Measurements from ENCODE around the gene PRAMEF1. TPM values are rescaled to one million over a fixed set of nuclear protein-coding genes. Genes with fewer than 3 reads are reported as not detected.

Gene PRAMEF1
- total RNA-seq, 4 donors from 2014 or later, result not detected

DNA sequence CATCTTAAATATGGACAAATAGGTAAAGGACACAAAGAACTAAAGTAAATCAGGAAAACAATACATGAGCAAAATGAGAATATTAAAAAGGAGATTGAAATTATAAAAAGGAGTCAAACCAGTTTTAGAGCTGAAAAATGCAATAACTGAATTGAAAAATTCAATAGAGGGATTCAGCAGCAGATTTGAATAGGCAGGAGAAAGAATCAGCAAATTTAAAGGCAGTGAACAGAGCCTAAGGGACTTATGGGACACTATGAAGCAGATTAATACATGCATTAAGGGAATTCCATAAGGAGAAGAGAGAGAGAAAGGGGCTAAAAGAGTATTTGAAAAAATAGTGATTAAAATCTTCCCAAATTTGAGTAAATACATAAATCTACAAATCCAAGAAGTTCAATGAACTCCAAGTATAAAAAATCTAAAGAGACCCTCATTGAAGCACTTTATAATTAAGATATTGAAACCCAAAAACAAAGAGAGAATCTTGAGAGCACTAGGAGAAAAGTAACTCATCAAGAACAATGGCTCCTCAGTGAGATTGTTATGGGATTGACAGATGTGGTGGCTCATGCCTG, 42.3 kb upstream of the PRAMEF1 start:
- no peak overlapping the region for H3K4me3 ChIP-seq
- in situ Hi-C loops (cut with MboI; ENCODE audit: low pct_ligation_motif_present in 1 of 4, low pct_unique_long_range_greater_than_20kb in 1 of 4, low sequenced_read_pairs in 3 of 4) (no loop called here), intact Hi-C loops (cut with DNase I; ENCODE audit: low total_unique reads) (no loop called here)
- DNase-seq, result no peak
- no peak overlapping the region for H3K27ac ChIP-seq
- no peaks in the 10 kb centered on the region for H3K4me1 ChIP-seq
- H3K27me3 ChIP-seq, result peaks cover 6% of the 10 kb centered on the region
- peaks cover 15 to 16% of the 10 kb centered on the region in 2 donors for H3K9me3 ChIP-seq
- no peaks in the 10 kb centered on the region for H3K36me3 ChIP-seq
- TF ChIP-seq POLR2AphosphoS5 (IDR thresholded peaks at IDR 0.05), result no peak
- TF ChIP-seq, protein P1, sequence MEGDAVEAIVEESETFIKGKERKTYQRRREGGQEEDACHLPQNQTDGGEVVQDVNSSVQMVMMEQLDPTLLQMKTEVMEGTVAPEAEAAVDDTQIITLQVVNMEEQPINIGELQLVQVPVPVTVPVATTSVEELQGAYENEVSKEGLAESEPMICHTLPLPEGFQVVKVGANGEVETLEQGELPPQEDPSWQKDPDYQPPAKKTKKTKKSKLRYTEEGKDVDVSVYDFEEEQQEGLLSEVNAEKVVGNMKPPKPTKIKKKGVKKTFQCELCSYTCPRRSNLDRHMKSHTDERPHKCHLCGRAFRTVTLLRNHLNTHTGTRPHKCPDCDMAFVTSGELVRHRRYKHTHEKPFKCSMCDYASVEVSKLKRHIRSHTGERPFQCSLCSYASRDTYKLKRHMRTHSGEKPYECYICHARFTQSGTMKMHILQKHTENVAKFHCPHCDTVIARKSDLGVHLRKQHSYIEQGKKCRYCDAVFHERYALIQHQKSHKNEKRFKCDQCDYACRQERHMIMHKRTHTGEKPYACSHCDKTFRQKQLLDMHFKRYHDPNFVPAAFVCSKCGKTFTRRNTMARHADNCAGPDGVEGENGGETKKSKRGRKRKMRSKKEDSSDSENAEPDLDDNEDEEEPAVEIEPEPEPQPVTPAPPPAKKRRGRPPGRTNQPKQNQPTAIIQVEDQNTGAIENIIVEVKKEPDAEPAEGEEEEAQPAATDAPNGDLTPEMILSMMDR (IDR thresholded peaks at IDR 0.05), result no peak
- TF ChIP-seq EP300 (IDR thresholded peaks at IDR 0.05; ENCODE audit: low read depth), result no peak
- no peak for TF ChIP-seq POLR2A (IDR thresholded peaks at IDR 0.05)

DNA sequence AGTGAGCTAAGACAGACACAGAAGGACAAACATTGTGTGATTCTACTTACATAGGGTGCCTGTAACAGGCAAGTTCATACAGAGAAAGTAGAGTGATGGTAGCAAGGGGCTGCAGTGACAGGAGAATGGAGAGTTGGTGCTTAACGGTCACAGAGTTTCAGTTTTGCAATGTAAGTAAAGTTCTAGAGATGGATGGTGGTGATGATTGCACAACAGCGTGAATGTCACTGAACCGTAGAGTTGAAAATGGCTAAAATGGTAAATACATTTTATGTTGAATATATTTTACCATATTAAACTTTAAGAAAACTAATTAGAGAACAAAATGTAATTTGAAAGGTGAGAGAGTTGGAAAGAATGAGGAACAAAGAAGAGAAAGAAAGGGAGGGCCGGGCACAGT, 36.5 kb upstream of the PRAMEF1 start:
- H3K4me1 ChIP-seq, result no peaks in the 10 kb centered on the region
- H3K4me3 ChIP-seq, result no peak overlapping the region
- H3K27ac ChIP-seq, result no peak overlapping the region
- H3K9me3 ChIP-seq, result no peaks in the 10 kb centered on the region
- no peaks in the 10 kb centered on the region for H3K36me3 ChIP-seq
- peaks cover 6% of the 10 kb centered on the region for H3K27me3 ChIP-seq
- 79 to 89% methylated on average over 4 of the region's 4 CpGs for WGBS, 2 donors (ENCODE audit: low coverage in 1 of 2)
- TF ChIP-seq EP300 (IDR thresholded peaks at IDR 0.05; ENCODE audit: low read depth) (no peak), POLR2A (IDR thresholded peaks at IDR 0.05) (no peak)
- TF ChIP-seq, protein P1 (IDR thresholded peaks at IDR 0.05), result no peak
- DNase-seq, result no peak
- in situ Hi-C loops (cut with MboI; ENCODE audit: low pct_ligation_motif_present in 1 of 4, low pct_unique_long_range_greater_than_20kb in 1 of 4, low sequenced_read_pairs in 3 of 4), result no loop called here
- intact Hi-C loops (cut with DNase I; ENCODE audit: low total_unique reads), result no loop called here

DNA sequence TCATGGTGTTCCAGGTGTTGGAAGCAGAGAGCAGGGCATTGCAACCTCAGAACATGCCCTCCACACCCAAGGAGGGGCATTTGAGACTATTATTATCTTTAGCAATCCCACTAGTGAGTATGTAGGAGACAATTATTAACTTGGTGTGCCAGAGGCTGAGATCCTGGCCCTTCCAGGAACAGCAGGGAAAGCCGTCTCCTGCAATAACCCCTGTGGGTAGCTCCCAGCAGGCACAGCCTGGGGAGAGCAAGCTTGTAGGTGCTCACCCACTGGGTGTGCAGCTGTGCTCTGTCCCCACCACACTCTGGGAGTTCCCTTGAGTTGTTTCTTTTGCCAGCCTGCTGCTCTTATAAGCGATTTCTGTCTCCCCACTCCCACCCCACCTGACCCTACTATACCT, 34.9 kb upstream of the PRAMEF1 start:
- Histone ChIP-seq H3K9me3 (no peaks in the 10 kb centered on the region), H3K27me3 (no peaks in the 10 kb centered on the region), H3K4me1 (no peaks in the 10 kb centered on the region), H3K27ac (no peak overlapping the region), H3K4me3 (no peak overlapping the region), H3K36me3 (no peaks in the 10 kb centered on the region)
- in situ Hi-C loops (cut with MboI; ENCODE audit: low pct_ligation_motif_present in 1 of 4, low pct_unique_long_range_greater_than_20kb in 1 of 4, low sequenced_read_pairs in 3 of 4) (no loop called here), intact Hi-C loops (cut with DNase I; ENCODE audit: low total_unique reads) (no loop called here)
- 61% methylated on average over 2 of the region's 2 CpGs; no CpG with 5 or more reads in 1 of the 2 donors for WGBS, 2 donors (ENCODE audit: low coverage in 1 of 2)
- TF ChIP-seq EP300 (IDR thresholded peaks at IDR 0.05; ENCODE audit: low read depth), result no peak
- TF ChIP-seq POLR2A (IDR thresholded peaks at IDR 0.05), result no peak
- TF ChIP-seq, protein P1 (IDR thresholded peaks at IDR 0.05), result no peak
- TF ChIP-seq POLR2AphosphoS5 (IDR thresholded peaks at IDR 0.05), result no peak
- no peak for DNase-seq

DNA sequence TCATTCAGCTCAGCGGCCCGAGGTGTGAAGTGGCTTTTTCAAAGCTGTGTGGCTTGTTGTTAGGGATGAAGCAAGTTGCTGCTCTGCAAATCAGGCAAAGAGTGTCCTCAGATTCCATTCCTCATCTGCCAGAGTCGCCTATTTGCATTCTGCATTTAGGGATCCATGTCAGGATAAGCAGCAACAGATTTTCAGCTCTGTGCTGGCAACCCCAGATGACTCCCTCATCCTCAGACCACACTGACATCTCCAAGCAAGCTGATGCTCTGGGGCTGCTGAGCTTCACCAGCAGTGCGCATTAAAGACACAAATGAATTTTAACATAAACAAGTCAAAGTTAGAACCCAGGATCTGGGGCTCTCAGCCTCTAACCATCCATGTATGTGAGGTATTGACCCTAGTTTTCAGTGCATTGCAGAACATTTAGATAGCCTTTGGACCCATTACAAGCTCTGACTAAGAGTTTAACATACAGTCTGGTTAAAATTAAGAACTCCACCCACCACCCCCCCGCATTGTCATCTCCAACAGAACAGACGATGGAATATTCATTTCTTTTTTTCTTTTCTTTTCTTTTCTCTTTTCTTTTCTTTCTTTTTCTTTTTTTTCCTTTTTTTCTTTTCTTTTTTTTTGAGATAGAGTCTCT, 34.3 kb upstream of the PRAMEF1 start:
- H3K4me3 ChIP-seq, result no peak overlapping the region
- no peaks in the 10 kb centered on the region for H3K4me1 ChIP-seq
- no peaks in the 10 kb centered on the region for H3K36me3 ChIP-seq
- intact Hi-C loops (cut with DNase I; ENCODE audit: low total_unique reads), result no loop called here
- H3K9me3 ChIP-seq, result no peaks in the 10 kb centered on the region
- no peak for DNase-seq
- WGBS, 2 donors (ENCODE audit: low coverage in 1 of 2), result 72 to 79% methylated on average over 3 to 6 of the region's 6 CpGs
- no peak for TF ChIP-seq EP300 (IDR thresholded peaks at IDR 0.05; ENCODE audit: low read depth)
- TF ChIP-seq POLR2AphosphoS5 (IDR thresholded peaks at IDR 0.05), result no peak
- TF ChIP-seq, protein P1 (IDR thresholded peaks at IDR 0.05), result no peak
- TF ChIP-seq POLR2A (IDR thresholded peaks at IDR 0.05), result no peak
- in situ Hi-C loops (cut with MboI; ENCODE audit: low pct_ligation_motif_present in 1 of 4, low pct_unique_long_range_greater_than_20kb in 1 of 4, low sequenced_read_pairs in 3 of 4), result no loop called here
- no peaks in the 10 kb centered on the region for H3K27me3 ChIP-seq
- H3K27ac ChIP-seq, result no peak overlapping the region
